GM12878 (cell line): ENCODE measurements around the gene TTLL7.

Experiments used
- EGR1 ChIP-seq, 2 experiments: IDR thresholded peaks; 1 replicate in 1 of 2; 2 replicates in 1 of 2; pipeline ENCODE4 v1.6.1; 2011 to 2012; ENCODE audit warnings: low read depth in 2 of 2, low read length in 2 of 2, borderline replicate concordance in 1 of 2, mild to moderate bottlenecking in 1 of 2, moderate library complexity in 1 of 2
- EZH2 ChIP-seq: IDR thresholded peaks from 2 replicates; pipeline ENCODE4 v1.6.1; 2012; ENCODE audit warnings: low read depth, mild to moderate bottlenecking, control low read depth, inconsistent platforms, low read length, borderline replicate concordance; ENCODE audit not compliant: control insufficient read depth
- HCFC1 ChIP-seq: fragments of 150-350 bp; IDR thresholded peaks from 2 replicates; pipeline ENCODE4 v1.6.1; 2014; ENCODE audit warnings: low read length
- NBN ChIP-seq: fragments of 450-650 bp; IDR thresholded peaks from 2 replicates; pipeline ENCODE4 v1.6.1; 2016
- NKRF ChIP-seq: fragments of 450-650 bp; conservative IDR thresholded peaks from 2 replicates; pipeline ENCODE4 v1.6.1; 2017; ENCODE audit warnings: mild to moderate bottlenecking, moderate library complexity
- POLR2A ChIP-seq: IDR thresholded peaks from 2 replicates; pipeline ENCODE4 v1.6.1; 2011; ENCODE audit warnings: low read depth, mild to moderate bottlenecking, low read length
- RCOR1 ChIP-seq: conservative IDR thresholded peaks from 2 replicates; pipeline ENCODE4 v1.6.1; 2012; ENCODE audit warnings: low read depth, low read length, improper control_type of control experiment
- SP1 ChIP-seq: IDR thresholded peaks from one replicate; pipeline ENCODE4 v1.6.1; 2011; ENCODE audit warnings: low read depth, low read length
- USF1 ChIP-seq: IDR thresholded peaks from 2 replicates; pipeline ENCODE4 v1.6.1; 2011; ENCODE audit warnings: borderline replicate concordance, low read depth, mild to moderate bottlenecking, moderate library complexity, mixed read lengths, low read length; ENCODE audit not compliant: insufficient read depth; ENCODE audit errors: extremely low read length
- TF ChIP-seq, protein P1 (sequence below), 3 experiments: IDR thresholded peaks in 2 of 3; conservative IDR thresholded peaks in 1 of 3; 2 replicates each; pipeline ENCODE4 v1.5.1; 2011; ENCODE audit warnings: low read depth in 3 of 3, low read length in 3 of 3, mild to moderate bottlenecking in 3 of 3, control low read depth in 2 of 3, moderate library complexity in 2 of 3, inconsistent platforms in 1 of 3, mixed read lengths in 1 of 3; ENCODE audit not compliant: control insufficient read depth in 2 of 3, insufficient read depth in 1 of 3; ENCODE audit errors: extremely low read depth in 1 of 3
- TF ChIP-seq, protein P2 (sequence below): IDR thresholded peaks from 2 replicates; pipeline ENCODE4 v1.6.1; 2012; ENCODE audit warnings: low read length, inconsistent platforms
- TF ChIP-seq, protein P3 (sequence below): IDR thresholded peaks from 2 replicates; pipeline ENCODE4 v1.6.1; 2011; ENCODE audit warnings: borderline replicate concordance, low read depth, mild to moderate bottlenecking, moderate library complexity, low read length; ENCODE audit not compliant: insufficient read depth, poor library complexity, severe bottlenecking
- TF ChIP-seq, protein P4 (sequence below): IDR thresholded peaks from 2 replicates; pipeline ENCODE4 v1.6.1; 2012; ENCODE audit warnings: mild to moderate bottlenecking, low read depth, low read length

DNA sequence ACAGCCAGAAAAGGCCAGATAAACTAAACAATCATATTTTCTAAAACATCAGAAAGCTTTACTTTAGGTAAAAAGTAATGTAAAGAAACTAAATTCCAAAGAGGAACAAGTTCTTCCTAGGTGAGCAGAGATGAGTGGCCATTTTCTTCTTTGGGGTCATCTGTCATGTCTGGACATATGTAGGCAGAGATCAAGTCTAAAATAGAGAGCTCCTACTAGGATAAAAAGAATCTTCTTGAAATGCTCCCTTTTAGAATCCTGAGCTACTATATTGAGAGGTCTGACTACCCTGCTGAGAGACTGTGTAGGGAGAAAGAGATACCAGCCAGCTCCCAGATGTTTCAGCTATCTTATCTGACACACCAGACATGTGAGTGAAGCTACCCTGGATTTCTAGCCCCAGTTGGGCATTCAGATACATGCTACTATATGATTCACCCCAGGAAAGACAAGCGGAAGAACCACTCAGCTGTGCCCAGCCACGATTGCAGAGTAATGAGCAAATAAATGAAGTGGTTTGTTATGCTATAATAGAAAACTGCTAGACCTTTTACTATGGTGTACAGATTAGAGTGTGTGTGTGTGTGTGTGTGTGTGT lies 80.1 kb downstream of the TTLL7 start:
- TF ChIP-seq SP1 (no peak), EGR1 (IDR thresholded peaks at IDR 0.05; ENCODE audit: borderline replicate concordance in 1 of 2, low read depth in 2 of 2, low read length in 2 of 2) (no peak), NKRF (no peak), EZH2 (no peak), USF1 (no peak), POLR2A (no peak), HCFC1 (no peak), RCOR1 (no peak), NBN (no peak)
- TF ChIP-seq, protein P1, sequence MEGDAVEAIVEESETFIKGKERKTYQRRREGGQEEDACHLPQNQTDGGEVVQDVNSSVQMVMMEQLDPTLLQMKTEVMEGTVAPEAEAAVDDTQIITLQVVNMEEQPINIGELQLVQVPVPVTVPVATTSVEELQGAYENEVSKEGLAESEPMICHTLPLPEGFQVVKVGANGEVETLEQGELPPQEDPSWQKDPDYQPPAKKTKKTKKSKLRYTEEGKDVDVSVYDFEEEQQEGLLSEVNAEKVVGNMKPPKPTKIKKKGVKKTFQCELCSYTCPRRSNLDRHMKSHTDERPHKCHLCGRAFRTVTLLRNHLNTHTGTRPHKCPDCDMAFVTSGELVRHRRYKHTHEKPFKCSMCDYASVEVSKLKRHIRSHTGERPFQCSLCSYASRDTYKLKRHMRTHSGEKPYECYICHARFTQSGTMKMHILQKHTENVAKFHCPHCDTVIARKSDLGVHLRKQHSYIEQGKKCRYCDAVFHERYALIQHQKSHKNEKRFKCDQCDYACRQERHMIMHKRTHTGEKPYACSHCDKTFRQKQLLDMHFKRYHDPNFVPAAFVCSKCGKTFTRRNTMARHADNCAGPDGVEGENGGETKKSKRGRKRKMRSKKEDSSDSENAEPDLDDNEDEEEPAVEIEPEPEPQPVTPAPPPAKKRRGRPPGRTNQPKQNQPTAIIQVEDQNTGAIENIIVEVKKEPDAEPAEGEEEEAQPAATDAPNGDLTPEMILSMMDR (IDR thresholded peaks at IDR 0.05 in 2 of 3, conservative IDR thresholded peaks at IDR 0.05 in 1 of 3; ENCODE audit: control insufficient read depth in 2 of 3, extremely low read depth in 1 of 3, insufficient read depth in 1 of 3, low read depth in 3 of 3, low read length in 3 of 3), result no peak
- TF ChIP-seq, protein P2, sequence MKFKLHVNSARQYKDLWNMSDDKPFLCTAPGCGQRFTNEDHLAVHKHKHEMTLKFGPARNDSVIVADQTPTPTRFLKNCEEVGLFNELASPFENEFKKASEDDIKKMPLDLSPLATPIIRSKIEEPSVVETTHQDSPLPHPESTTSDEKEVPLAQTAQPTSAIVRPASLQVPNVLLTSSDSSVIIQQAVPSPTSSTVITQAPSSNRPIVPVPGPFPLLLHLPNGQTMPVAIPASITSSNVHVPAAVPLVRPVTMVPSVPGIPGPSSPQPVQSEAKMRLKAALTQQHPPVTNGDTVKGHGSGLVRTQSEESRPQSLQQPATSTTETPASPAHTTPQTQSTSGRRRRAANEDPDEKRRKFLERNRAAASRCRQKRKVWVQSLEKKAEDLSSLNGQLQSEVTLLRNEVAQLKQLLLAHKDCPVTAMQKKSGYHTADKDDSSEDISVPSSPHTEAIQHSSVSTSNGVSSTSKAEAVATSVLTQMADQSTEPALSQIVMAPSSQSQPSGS, result no peak
- TF ChIP-seq, protein P3, sequence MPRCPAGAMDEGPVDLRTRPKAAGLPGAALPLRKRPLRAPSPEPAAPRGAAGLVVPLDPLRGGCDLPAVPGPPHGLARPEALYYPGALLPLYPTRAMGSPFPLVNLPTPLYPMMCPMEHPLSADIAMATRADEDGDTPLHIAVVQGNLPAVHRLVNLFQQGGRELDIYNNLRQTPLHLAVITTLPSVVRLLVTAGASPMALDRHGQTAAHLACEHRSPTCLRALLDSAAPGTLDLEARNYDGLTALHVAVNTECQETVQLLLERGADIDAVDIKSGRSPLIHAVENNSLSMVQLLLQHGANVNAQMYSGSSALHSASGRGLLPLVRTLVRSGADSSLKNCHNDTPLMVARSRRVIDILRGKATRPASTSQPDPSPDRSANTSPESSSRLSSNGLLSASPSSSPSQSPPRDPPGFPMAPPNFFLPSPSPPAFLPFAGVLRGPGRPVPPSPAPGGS, result no peak
- TF ChIP-seq, protein P4, sequence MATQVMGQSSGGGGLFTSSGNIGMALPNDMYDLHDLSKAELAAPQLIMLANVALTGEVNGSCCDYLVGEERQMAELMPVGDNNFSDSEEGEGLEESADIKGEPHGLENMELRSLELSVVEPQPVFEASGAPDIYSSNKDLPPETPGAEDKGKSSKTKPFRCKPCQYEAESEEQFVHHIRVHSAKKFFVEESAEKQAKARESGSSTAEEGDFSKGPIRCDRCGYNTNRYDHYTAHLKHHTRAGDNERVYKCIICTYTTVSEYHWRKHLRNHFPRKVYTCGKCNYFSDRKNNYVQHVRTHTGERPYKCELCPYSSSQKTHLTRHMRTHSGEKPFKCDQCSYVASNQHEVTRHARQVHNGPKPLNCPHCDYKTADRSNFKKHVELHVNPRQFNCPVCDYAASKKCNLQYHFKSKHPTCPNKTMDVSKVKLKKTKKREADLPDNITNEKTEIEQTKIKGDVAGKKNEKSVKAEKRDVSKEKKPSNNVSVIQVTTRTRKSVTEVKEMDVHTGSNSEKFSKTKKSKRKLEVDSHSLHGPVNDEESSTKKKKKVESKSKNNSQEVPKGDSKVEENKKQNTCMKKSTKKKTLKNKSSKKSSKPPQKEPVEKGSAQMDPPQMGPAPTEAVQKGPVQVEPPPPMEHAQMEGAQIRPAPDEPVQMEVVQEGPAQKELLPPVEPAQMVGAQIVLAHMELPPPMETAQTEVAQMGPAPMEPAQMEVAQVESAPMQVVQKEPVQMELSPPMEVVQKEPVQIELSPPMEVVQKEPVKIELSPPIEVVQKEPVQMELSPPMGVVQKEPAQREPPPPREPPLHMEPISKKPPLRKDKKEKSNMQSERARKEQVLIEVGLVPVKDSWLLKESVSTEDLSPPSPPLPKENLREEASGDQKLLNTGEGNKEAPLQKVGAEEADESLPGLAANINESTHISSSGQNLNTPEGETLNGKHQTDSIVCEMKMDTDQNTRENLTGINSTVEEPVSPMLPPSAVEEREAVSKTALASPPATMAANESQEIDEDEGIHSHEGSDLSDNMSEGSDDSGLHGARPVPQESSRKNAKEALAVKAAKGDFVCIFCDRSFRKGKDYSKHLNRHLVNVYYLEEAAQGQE, result no peak
